Measurements from ENCODE around the gene SSUH2. TPM values are rescaled to one million over a fixed set of nuclear protein-coding genes. Genes with fewer than 3 reads are reported as not detected.

The SSUH2 gene
- total RNA-seq, 1 experiment from 2014 or later = 6.4 TPM

DNA sequence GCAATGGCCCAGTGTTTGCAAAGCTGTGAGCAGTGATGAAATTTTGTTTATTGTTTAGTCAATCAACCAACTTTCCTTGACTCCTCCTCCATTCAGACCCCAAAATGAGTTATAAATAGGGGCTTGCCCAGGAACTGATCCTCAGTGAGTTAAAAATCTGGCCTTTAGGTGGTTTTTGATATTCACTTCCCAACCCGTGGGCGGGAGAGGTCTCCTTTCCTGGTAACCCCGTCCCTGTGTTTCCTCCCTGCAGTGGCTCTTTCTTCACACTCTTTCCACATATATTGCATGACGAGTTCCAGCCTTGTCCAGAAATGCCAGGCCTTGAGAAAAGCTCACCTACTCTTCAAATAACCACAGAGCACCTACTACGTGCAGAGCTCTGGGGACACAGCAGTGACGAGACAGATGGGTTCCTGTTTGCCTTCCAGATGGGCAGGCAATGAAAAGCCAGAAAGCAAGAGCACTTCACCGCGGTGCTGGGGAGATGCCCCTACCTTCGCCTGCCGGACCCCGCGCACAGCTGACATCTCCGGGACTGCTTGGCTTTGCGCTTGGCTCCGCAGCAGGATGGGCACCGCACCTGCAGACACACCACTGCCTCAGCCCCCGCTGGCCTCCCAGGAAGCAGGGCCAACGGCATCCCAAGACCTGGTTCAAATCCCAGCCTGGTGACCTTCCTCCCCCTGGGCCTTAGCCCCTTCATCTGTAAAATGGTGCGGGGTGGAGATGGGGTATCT, 17.2 kb downstream of the SSUH2 start:
- in situ Hi-C loops (cut with HindIII; ENCODE audit: low pct_unique_long_range_greater_than_20kb, low sequenced_read_pairs) = no loop called here
- DNase-seq (ENCODE audit: low read depth) = no peak

DNA sequence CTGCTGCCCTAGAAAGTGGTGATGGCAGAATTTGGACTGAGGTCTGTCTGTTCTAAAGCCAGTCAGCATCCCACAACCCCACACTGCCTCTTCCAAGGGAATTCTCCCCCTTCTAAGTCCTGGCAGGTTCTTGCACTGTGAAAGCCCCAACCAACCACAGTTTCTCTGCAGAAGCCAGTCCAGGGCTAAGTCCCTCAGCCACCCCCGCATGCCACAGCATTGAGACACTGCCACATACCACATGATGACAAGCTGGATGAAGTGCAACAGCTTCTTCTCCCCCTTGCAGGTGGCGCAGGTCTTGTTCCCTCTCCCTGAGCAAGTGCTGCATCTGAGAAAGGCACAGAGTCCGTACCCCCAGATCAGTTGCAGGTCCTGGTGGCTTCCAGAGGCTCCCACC, 18.6 kb downstream of the SSUH2 start:
- in situ Hi-C loops (cut with HindIII; ENCODE audit: low pct_unique_long_range_greater_than_20kb, low sequenced_read_pairs) = no loop called here

DNA sequence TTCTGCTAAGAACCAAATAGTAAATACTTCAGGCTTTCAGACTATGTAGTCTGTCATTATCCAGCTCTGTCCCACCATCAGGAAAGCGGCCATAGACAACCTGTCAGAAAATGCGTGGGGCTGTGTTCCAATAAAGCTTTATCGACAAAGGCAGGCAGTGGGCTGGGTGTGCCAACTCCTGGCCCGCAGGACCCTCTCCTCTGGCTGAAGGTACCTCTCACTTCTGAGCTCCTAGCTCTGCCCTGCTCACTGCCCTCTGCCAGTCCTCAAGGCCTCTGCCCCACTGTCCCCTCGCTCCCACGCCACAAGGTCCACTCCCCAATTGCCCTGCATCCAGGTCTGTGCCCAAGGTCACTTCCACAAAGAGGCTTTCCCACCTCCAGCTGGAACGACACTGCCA, 20.0 kb downstream of the SSUH2 start:
- in situ Hi-C loops (cut with HindIII; ENCODE audit: low pct_unique_long_range_greater_than_20kb, low sequenced_read_pairs) = no loop called here
- no peak for DNase-seq (ENCODE audit: low read depth)

More for the DNA sequence above, 18.6 kb downstream of the SSUH2 start:
- DNase-seq (ENCODE audit: low read depth) = no peak

DNA sequence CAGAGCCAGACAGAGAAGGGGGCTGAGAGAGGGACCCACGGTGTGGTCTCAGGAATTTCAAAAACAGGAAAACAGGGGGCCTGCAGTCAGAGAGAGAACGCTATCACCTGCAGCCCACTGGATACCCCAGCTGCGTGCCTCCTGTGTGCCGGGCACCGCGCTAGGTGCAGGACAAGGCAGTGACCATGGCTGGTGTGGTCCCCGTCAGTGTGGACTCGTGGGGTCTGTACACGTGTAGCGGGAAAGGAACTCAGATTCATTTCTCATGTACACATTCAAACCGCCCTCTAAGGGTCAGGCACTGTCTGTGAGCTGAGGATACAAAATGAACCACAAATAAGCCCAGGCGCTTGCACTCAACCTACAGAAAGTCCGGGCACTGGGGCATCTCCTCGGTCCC, 20.9 kb downstream of the SSUH2 start:
- in situ Hi-C loops (cut with HindIII; ENCODE audit: low pct_unique_long_range_greater_than_20kb, low sequenced_read_pairs) = no loop called here
- DNase-seq (ENCODE audit: low read depth) = no peak

DNA sequence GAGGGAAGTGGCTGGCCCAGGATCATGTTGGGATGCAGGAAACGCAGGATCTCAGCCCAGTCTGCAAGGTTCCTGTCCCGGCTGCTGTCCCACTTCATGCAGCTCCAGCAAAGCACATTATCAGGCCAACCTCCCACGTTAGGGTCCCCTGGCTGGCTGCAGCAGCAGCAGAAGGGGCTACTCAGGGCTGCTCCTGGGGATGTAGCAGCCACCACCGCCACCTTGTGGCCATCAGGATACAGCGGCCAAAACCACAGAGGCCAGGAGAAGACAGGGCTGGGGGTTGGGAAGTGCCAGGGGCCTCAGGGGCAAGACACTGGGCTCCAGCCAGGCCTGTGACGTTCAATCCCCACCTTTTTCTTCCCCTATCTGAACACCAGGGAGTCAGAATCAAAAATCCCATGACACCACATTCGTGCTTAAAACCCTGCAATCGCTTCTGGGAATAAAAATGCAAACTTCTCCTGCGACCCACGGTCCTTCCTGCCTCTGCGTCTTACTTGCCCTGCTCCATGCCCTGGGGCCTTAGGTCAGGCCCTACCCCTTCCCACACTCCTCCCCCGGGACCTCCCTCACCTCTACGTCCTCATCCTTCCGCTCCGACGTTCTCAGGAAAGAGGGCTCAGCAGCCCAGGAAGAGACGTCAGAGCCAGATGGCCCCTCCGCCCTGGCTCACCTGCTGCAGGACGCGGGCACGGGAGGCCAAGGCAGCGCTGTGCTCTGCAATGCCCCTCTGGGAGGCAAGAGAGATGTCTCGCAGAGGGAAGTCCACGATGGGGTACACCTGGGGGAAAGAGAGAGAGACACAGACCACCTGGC, 21.5 kb downstream of the SSUH2 start:
- DNase-seq (ENCODE audit: low read depth) = peak; percentile 49
- in situ Hi-C loops (cut with HindIII; ENCODE audit: low pct_unique_long_range_greater_than_20kb, low sequenced_read_pairs) = no loop called here

DNA sequence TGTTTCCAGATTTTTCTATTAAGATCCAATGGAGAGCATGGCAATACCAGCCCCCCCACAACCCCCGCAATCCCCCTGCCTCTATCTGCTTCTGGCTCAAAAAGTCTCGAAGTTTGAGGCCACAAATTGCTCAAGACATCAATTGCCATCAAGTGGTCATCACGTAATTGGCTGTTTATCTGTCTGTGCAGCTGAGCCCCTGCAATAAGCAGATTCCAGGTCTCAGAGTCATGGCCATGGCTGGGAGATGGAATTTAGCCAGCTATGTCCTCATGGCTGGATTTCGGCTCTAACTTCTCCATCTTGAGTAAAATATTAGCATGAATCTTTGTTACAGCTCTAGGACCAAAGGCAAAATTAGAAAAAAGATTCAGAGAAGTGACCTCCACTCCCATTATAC, 22.7 kb downstream of the SSUH2 start:
- in situ Hi-C loops (cut with HindIII; ENCODE audit: low pct_unique_long_range_greater_than_20kb, low sequenced_read_pairs) = no loop called here
- DNase-seq (ENCODE audit: low read depth) = no peak

DNA sequence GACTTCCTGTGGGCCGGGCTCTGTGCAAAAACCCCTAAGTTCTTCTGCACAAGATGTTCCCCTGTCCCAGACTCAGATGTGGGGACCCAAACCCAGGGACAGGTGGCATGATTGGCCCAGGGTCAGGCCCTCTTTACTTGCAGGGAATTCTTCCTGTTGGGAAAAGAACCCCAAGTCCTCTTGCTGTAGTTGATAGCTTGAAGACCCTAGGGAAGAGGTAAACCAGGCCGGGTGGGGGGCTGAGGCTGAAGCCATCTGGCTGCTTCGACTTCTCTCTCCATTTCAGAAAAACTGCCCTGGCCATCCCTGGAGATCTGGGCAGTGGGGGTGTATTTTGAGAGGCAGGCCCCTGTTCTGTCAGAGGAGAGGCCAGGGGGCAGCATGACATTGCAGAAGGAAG, 23.5 kb downstream of the SSUH2 start:
- no peak for DNase-seq (ENCODE audit: low read depth)
- in situ Hi-C loops (cut with HindIII; ENCODE audit: low pct_unique_long_range_greater_than_20kb, low sequenced_read_pairs) = no loop called here

DNA sequence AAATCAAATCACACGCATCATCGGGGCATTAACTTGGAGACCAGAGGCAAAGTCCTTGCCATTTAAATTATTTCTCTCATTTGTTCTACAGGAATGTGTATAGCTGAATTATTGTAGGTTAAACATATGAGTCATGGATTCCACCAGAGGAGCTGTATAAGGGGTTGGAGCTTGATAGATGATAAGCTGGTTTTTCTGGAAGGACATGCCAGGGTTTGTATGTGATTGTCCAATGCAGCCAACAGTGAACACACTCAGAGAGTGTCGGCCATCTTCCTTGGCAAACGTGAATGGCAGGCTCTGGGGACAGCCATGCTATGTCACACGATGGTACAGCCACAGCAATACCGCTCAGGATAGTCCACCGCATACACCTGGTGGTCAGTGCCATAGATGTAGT, 25.1 kb downstream of the SSUH2 start:
- no peak for DNase-seq (ENCODE audit: low read depth)
- in situ Hi-C loops (cut with HindIII; ENCODE audit: low pct_unique_long_range_greater_than_20kb, low sequenced_read_pairs) = no loop called here

DNA sequence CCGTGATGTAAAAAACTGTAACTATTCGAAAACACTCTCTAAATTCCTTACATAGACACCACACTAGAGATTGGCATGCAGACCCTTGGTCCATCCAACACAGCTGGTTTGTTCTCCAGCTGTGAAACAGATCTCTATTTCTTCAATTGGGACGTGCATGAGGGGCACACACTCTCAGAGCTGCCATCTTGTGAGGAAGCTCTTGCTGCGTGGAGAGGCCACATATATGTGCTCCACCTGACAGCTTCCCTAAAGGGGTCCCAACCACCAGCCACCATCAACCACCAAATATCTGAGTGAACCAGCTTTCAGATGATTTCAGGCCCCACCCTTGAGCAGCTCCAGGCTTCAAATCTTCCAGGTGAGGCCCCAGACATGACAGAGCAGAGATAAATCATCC, 25.6 kb downstream of the SSUH2 start:
- DNase-seq (ENCODE audit: low read depth) = no peak
- in situ Hi-C loops (cut with HindIII; ENCODE audit: low pct_unique_long_range_greater_than_20kb, low sequenced_read_pairs) = no loop called here

DNA sequence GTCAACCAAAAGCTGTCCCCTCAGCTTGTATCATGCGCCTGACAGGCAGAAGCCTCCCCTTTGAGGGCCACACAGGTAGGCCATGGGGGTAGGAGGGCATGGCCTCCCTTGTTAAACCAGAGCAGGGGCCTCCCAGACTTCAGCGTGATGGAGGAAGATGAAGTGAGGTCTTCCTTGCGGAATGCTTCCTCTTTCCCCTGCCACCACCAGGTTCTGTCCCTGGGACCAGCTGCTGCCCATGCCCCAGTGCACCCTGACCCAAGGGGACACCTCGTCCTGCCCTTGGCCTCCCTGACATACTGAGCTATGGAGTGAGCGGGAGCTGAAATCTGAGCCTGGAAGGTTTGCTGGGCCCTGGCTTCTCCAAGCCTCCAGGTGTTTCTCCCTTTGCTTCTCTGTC, 26.7 kb downstream of the SSUH2 start:
- no peak for DNase-seq (ENCODE audit: low read depth)
- in situ Hi-C loops (cut with HindIII; ENCODE audit: low pct_unique_long_range_greater_than_20kb, low sequenced_read_pairs) = no loop called here

DNA sequence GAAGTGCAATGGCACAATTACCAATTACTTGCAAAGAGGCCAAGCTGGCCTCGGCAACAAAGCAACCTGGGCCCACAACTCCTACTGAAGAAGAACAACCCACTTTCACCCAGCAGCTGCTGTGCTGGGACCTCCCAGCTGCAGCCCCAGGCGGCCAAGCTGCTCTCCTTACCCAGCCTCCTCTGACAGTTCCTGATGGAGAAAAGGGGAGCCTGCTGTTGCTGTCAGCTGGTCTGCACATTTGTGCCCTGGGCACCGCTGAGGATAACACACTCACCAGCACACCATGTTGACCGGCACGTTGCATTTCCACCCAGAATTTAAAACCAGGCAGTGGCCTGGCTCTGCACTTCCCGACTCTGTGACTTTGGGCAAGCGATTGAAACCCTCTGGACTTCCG, 33.6 kb downstream of the SSUH2 start:
- in situ Hi-C loops (cut with HindIII; ENCODE audit: low pct_unique_long_range_greater_than_20kb, low sequenced_read_pairs) = no loop called here

DNA sequence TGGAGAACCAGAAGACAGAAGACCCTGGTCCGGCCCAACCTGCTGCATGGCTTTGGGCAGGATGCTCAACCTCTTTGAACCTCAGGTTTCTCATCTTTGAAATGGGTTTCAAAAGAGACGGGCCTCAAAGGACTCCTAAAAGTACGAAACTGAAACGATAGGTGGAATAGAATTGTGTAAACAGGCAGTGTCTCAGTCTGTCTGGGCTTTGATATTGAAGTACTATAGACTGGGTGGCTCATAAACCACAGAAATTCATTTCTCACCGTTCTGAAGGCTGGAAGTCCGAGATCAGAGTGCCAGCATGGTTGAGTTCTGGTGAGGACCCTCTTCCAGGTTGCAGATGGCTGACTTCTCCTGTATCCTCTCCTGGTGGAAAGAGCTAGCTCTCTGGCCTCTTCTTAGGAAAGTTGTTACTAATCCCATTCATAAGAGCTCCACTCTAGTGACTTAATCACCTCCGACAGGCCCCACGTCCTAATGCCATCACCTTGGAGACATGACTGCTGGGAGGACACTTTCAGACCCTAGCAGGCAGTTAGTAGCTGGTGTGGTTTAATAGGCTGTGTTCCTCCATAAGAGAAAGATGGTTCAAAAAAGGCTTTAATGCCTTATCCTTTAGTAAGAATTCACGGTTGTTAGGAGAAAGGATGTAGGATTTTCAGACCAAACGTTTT, 35.7 kb downstream of the SSUH2 start:
- in situ Hi-C loops (cut with HindIII; ENCODE audit: low pct_unique_long_range_greater_than_20kb, low sequenced_read_pairs) = no loop called here
- DNase-seq (ENCODE audit: low read depth) = no peak

More for the DNA sequence above, 33.6 kb downstream of the SSUH2 start:
- no peak for DNase-seq (ENCODE audit: low read depth)

DNA sequence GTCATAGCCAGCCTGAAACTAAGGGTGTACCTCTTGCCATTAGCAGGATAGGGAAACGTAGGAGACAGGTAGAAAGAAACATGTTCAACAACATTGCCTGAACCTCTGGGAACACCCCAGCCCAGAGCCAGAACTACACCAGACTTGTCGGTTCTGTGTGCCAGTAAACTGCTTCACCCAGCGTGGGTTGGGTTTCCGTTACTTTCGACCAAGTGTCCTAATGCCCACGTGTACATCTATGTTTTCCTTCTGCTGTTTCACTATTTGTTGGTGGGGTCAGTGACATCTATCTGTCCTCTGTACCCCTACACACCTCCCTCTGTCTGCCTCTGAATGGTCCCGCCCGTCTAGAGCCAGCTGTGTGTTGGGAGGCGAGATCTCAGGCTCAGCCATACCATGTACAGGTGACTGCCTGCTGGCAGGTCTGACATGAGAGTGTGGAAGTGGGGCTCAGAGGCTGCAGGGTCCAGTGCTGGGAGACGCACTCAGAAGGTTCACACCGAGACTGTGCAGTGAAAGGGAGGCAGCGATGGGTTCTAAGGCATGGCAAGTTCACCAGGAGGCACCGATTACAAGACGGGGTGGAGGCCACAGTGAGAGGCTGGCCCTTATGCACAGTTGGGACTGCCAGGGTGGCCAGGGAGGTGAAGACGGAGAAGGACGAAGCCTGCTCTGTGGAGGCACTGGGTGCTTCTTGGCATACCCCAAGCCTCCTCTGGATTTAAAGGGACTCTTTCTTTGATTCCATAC, 36.4 kb downstream of the SSUH2 start:
- in situ Hi-C loops (cut with HindIII; ENCODE audit: low pct_unique_long_range_greater_than_20kb, low sequenced_read_pairs) = no loop called here
- DNase-seq (ENCODE audit: low read depth) = no peak

DNA sequence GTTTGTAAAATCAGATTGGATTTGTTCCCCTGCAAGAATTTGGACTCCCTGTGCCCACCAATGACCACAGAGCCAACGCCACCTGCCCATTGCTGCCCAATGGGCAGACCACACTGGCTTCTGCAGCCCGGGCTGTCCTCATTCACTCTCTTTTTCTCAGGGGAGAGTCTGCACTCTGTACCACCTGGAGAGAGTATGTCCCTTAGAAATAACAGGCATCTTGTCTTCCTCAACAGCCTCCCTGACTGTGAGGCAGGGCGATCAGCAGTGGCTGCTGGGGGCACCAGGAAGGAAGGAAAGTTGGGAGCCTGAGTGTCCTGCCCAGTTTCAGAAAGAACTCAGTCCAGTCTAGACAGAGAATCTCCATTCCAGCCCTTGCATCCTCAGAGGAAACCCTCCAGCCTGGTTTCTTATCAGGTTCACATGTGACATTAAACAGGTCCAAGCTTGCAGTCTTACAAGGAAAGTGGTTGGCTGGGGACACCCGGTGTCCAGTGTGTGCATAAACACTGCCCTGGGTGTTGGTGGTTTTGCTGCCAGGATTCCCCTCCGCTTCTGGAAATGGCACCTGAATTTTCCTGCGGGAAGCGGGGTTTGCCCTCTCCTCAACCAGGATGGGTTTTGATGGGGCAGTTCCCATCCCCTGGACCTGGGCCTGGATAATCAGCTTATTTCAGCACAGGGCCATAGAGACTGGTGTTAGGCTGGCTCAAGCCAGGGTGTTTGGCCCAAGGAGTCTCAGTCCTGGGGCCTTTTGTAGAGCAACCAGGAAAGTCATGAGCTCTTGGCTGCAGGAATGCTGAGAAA, 37.2 kb downstream of the SSUH2 start:
- DNase-seq (ENCODE audit: low read depth) = peak; percentile 41
- in situ Hi-C loops (cut with HindIII; ENCODE audit: low pct_unique_long_range_greater_than_20kb, low sequenced_read_pairs) = no loop called here

DNA sequence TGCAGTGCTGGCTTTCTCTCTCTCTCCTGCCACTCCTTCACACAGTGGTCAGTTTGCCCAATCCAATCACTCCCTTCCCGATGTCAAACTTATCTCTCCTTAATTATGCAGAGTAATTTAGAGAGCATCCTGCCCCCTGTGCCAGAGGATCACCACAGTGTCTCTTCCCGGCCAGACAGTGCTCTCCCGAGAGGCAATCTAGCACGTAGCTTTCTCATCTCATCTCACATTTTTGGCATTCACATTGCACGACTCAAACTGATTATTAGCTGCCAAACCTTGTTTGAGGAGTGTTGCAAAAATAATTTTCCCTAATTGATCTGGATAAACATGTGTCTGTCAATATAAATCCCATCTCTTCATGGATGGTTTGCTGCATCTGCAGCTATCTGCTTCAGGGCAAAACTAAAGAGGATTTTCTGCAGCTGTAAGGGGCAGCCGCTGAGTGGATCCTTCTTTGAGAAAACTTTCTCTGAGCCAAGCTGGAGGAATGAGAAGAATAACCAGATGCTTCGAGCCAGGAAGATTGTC, 37.8 kb downstream of the SSUH2 start:
- in situ Hi-C loops (cut with HindIII; ENCODE audit: low pct_unique_long_range_greater_than_20kb, low sequenced_read_pairs) = no loop called here
- DNase-seq (ENCODE audit: low read depth) = no peak

DNA sequence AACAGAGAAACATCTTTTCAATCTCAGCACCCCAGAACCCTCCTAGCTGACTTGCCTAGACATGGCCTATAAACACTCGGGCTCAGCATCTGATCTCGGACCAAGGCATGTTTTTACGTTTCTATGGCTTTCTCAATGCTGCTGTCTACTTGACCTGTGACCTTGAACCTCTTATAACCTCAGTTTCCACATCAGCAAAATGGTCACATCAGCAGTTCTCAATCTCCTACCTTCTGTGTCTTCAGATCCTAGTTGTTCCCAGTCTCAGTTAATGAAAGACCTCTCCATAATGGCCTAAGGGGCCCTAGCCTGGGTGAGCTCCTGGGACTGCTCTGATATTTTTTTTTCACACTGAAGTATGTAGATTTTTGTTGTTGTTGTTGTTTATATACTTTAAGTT, 39.6 kb downstream of the SSUH2 start:
- in situ Hi-C loops (cut with HindIII; ENCODE audit: low pct_unique_long_range_greater_than_20kb, low sequenced_read_pairs) = no loop called here

DNA sequence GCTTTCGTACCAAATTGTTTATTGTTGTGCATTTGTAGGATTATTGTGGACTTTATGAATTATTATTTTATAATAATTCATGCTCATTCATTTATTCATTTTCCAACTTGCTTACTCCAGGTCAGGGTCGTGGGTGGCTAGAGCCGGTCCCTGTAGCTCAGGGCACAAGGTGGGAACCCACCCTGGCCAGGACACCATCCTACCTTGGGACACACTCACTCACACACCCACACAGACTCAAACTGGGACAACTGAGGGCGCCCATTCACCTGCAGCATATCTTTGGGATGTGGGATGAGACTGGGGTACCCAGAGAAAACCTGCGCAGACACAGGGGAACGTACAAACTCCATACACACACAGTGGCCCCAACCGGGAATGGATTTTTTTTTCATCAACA, 40.6 kb downstream of the SSUH2 start:
- in situ Hi-C loops (cut with HindIII; ENCODE audit: low pct_unique_long_range_greater_than_20kb, low sequenced_read_pairs) = no loop called here
- DNase-seq (ENCODE audit: low read depth) = no peak

More for the DNA sequence above, 39.6 kb downstream of the SSUH2 start:
- no peak for DNase-seq (ENCODE audit: low read depth)

All from Caki2 (cell line).